Stomach (tissue), 4 donors: Measurements from ENCODE around the gene LTBP3.

ENCODE experiments used
- CTCF ChIP-seq, 7 experiments: fragments of 450-650 bp in 4 of 7; fragments of 200-600 bp in 3 of 7; sonication (generic) in 3 of 7; IDR thresholded peaks; one replicate each; pipeline ENCODE4 v1.5.1; 2016 to 2019; ENCODE audit warnings: antibody characterized with exemption in 7 of 7, control low read depth in 2 of 7, mild to moderate bottlenecking in 1 of 7
- POLR2A ChIP-seq, 4 donors: fragments of 450-650 bp; IDR thresholded peaks; one replicate each; pipeline ENCODE4 v1.6.1; 2016; ENCODE audit warnings: antibody characterized with exemption in 4 of 4, control low read depth in 2 of 4, mild to moderate bottlenecking in 1 of 4, moderate library complexity in 1 of 4
- POLR2AphosphoS5 ChIP-seq, 3 donors: sonication (generic); formaldehyde crosslinking; IDR thresholded peaks; one replicate each; pipeline ENCODE4 v1.6.1; 2016; ENCODE audit warnings: antibody characterized with exemption in 3 of 3

- TF ChIP-seq POLR2A (IDR thresholded peaks at IDR 0.05) = no peak
- TF ChIP-seq CTCF (IDR thresholded peaks at IDR 0.05) = no peak
- TF ChIP-seq POLR2AphosphoS5 (IDR thresholded peaks at IDR 0.05) = no peak
These were observed 26.6 kb upstream of the LTBP3 start for GRCh38 chr11:65584723-65585171.
